ENCODE measurements around the gene PDGFA.

PDGFA gene

GRCh38 chr7:526460-527034, 6.9 kb upstream of the PDGFA start:
- TF ChIP-seq CTCF (IDR thresholded peaks at IDR 0.05; ENCODE audit: borderline replicate concordance, control extremely low read depth, extremely low read depth, insufficient read depth, missing control alignments) = no peak
- in situ Hi-C loops (cut with MboI; ENCODE audit: low sequenced_read_pairs, unreplicated experiment) = no loop called here
- no peak for DNase-seq (ENCODE audit: low spot score)

GRCh38 chr7:525740-526139, 6.1 kb upstream of the PDGFA start:
- in situ Hi-C loops (cut with MboI; ENCODE audit: low sequenced_read_pairs, unreplicated experiment) = no loop called here
- no peak for DNase-seq (ENCODE audit: low spot score)
- TF ChIP-seq CTCF (IDR thresholded peaks at IDR 0.05; ENCODE audit: borderline replicate concordance, control extremely low read depth, extremely low read depth, insufficient read depth, missing control alignments) = no peak

GRCh38 chr7:524800-525199, 5.2 kb upstream of the PDGFA start:
- DNase-seq (ENCODE audit: low spot score) = no peak
- TF ChIP-seq CTCF (IDR thresholded peaks at IDR 0.05; ENCODE audit: borderline replicate concordance, control extremely low read depth, extremely low read depth, insufficient read depth, missing control alignments) = no peak
- in situ Hi-C loops (cut with MboI; ENCODE audit: low sequenced_read_pairs, unreplicated experiment) = no loop called here

GRCh38 chr7:523347-524336, 4.0 kb upstream of the PDGFA start:
- in situ Hi-C loops (cut with MboI; ENCODE audit: low sequenced_read_pairs, unreplicated experiment) = no loop called here
- DNase-seq (ENCODE audit: low spot score) = no peak
- TF ChIP-seq CTCF (IDR thresholded peaks at IDR 0.05; ENCODE audit: borderline replicate concordance, control extremely low read depth, extremely low read depth, insufficient read depth, missing control alignments) = no peak

- no peak for DNase-seq (ENCODE audit: low spot score)
- in situ Hi-C loops (cut with MboI; ENCODE audit: low sequenced_read_pairs, unreplicated experiment) = no loop called here
- no peak for TF ChIP-seq CTCF (IDR thresholded peaks at IDR 0.05; ENCODE audit: borderline replicate concordance, control extremely low read depth, extremely low read depth, insufficient read depth, missing control alignments)
These were observed 3.3 kb upstream of the PDGFA start for GRCh38 chr7:522951-523314.

GRCh38 chr7:522071-522950, 2.7 kb upstream of the PDGFA start:
- peak; percentile 80 for DNase-seq (ENCODE audit: low spot score)
- in situ Hi-C loops (cut with MboI; ENCODE audit: low sequenced_read_pairs, unreplicated experiment) = no loop called here
- TF ChIP-seq CTCF (IDR thresholded peaks at IDR 0.05; ENCODE audit: borderline replicate concordance, control extremely low read depth, extremely low read depth, insufficient read depth, missing control alignments) = no peak
